NCI-H2171 (cell line): Measurements from ENCODE around the gene P2RY13.

Source experiments
- DNase-seq: peaks from one replicate; lab custom pipeline; 2025; lab: John Stamatoyannopoulos, UW

The P2RY13 gene

DNA sequence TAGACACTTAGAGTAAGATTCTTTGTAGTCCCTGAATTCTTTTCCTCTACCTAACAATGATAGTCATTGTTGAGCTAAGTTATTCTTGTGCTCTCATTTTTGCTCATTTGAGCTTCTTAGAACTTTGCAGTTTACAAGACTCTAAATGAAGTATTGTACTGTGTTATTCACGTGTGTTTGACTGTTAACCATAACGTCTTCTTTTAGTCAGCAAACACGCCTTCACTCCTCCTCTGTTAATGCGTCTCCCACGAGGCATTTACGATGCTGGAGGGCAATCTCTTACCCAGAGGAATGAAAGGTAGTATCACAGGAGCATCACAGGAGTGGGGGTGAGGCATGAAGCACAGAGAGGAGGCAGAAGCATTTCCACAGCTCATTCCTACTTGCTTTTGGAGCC, 36.2 kb downstream of the P2RY13 start:
- no peak for DNase-seq

DNA sequence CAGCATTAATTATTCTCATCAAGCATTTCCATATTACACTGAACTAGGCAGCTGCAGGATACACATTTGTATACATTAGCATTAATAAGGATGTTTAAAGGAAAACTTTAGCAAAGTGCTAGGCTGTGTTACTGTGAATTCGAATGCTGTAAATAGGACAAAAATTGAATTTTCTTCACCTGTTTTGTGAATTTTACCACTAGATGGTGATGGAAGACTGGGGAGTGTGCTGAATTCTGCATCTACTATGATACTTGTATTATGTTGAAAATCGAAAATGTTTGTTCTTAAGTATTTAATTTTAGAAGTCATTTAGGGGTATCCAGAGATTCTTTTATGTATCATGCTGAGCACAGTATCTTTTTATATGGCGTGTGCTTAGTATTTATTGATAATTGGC, 38.7 kb downstream of the P2RY13 start:
- no peak for DNase-seq

DNA sequence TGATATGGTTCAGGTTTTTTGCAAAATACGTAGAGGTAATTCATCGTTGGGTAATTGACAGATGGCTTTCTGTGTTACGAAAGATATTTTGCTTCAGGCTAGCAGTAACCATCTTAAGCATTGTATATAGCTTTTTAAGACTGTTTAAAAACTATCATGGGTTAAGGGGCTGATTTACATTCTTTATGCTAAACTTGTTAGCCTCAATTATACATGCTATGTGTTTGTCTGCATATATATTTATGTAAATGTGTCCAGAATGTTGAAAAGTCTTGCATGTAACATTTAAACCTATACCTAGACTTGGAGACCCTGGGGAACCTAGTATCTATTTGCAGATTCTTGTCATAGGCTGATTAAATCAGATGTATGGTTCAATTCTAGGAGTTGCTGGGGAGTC, 39.9 kb downstream of the P2RY13 start:
- DNase-seq: no peak

DNA sequence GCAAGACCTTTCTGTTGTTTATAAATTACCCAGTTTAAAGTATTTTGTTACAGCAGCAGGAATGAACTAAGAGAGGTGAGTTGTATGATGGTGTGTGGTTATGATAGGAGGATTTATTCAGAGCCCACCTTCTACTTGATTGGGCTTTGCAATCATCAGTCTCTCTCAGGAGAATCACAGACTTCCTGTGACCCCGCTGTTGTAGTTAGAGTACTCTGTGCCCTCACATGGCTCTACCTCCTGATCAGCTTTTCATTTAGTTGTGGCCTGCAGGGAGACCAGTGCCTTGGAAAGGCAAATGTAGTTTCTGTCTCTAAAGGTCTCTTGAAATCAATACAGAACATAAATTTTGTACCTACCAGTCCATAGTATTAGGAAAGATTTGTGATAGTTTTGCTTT, 43.4 kb downstream of the P2RY13 start:
- DNase-seq: no peak

DNA sequence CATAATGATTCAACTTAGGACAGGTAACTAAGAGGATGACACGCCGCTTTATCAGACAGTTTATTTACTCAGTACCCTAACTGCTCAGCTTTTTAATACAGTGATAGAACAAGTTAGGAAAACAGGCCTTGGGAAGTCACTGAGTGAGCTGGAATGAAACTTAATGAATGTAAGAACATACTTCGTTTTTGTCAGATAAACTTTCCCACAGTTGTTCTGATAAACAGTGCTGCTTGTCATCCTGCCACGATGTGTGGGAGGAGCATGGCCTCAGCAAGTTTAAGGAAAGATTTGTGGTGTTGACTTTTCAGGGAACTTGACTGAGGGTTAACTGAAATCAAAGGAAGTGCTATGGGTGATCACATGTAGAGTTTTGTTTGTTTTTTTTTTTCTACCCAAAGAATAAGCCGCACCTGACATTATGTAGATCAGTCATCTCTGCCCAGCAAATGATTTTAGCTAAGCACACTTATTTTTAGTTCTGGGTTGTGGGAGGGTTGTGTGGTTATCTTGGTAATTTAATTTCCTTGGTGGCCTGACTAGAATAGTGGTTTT, 45.4 kb downstream of the P2RY13 start:
- DNase-seq: no peak

DNA sequence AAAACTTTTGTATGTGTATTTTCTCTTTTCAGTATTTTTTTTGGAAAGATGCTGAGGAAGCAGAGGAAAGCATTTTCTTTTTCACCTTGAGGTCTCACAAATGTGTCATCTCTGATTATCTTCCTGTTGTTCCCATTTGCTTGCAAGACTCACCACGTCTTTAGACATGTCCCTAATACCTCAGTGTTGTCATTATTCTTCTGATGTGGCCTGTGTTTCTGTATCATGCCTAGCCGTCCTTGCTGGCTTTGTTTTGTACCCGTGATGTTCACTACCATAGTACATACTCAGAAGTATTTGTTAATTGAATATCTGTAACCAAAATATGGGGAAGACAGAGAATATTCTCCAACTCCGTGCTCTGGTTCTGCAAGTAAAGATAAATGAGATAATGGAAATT, 46.0 kb downstream of the P2RY13 start:
- DNase-seq: no peak

DNA sequence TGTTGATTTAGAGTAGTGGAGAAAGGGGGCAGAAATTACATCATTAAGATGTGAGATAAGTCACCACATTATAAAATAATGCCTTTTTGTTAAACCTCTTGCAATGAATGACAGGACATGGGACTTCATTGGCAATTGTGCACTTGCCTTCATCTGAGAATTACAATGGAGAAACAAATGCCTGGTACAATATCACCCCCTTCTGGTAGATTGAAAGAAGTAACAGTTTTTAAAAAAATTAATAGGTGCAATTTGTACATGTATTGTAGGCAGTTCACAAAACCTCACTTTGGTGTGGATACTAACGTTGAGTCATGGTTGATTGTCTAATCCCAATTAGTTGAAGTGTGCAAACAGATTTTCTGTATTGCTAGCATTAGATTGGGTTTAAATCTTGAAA, 46.4 kb downstream of the P2RY13 start:
- DNase-seq: no peak

DNA sequence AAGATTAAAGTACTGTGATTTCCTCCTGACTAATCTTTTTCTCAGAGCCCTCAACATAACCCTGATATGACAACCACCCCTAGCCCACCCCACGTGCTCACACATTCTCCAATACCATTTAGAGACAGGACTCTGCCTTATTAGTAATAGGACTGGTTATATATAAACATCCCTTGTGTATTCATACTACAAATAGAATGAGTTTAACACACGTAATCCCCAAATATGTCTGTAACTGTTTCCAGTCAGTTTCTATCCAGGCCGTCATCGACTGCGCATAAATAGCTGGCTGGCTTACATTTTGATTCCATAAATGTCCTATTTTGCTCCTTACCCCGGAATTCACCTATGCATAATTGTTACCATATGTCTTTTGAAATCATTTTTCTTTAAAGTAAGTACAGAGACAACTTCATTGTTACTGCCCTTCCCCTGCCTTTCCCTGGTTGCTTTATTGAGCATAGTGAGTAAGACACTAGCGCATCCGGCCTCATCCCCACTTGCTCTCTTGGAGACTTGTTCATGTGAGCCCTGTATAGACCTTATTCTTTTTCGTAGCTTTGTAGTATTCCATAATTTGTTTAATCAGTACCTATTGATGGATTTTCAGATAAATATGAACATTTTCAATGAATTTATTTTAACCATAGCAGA, 47.6 kb downstream of the P2RY13 start:
- DNase-seq: no peak

DNA sequence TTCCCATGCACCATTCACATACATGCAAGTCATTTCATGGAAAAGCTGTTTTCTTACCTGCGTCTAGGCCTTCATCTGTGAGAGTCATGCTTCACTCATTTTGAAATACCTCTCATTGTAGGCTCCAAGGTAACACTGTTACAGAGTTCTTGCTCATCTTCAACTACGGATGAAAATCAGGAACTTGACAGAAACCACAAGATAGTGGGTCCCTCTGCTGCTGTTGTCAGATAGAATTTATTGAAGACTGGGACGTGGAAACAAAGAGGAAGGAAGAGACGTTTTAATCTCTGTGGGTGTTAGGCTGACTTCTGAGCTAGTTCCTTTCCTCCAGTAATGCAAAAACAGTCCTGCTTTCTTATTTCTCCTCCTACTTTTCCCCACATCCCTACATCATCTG, 51.1 kb downstream of the P2RY13 start, which contains the start of gene P2RY14:
Gene P2RY14 (minus strand): TSS at position 313 of the 400 bp plus-strand sequence. CDS start 64,226 bp downstream, outside the sequence.
- DNase-seq: no peak

DNA sequence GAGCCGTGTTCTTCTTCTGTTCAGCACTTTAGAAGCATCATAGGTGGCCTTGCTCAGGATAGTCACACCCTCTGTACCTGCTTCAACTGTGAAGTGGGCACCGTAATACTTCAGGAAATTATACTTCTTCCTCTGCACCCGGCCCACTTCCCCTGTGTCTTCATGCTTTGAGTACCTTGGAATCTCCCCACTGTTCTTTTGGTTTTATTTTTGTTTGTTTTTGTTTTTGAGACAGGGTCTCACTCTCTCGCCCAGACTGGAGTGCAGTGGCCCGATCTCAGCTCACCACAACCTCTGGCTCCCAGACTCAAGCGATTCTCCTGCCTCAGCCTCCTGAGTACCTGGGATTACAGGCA, 52.7 kb downstream of the P2RY13 start:
- DNase-seq: no peak
